ENCODE data around the gene MRPS27.

- TF ChIP-seq SIN3A (IDR thresholded peaks at IDR 0.05; ENCODE audit: borderline replicate concordance in 2 of 2, control insufficient read depth in 1 of 2, low read depth in 2 of 2, low read length in 2 of 2) = no peak
- no peak for TF ChIP-seq ZBTB33 (CRISPR knock-in tag; IDR thresholded peaks at IDR 0.05)
- TF ChIP-seq BACH1 (tag; IDR thresholded peaks at IDR 0.05) = no peak
- no peak for TF ChIP-seq YY1 (IDR thresholded peaks at IDR 0.05; ENCODE audit: borderline replicate concordance in 1 of 3, control insufficient read depth in 1 of 3, extremely low read depth in 1 of 3, insufficient read depth in 3 of 3, insufficient read length in 1 of 3, insufficient replicate concordance in 2 of 3, low read depth in 1 of 3, low read length in 2 of 3)
- no peak for TF ChIP-seq BRD4 (IDR thresholded peaks at IDR 0.05)
- no peak for TF ChIP-seq SRF (CRISPR knock-in tag; IDR thresholded peaks at IDR 0.05)
- no peak for TF ChIP-seq RAD51 (IDR thresholded peaks at IDR 0.05; ENCODE audit: borderline replicate concordance, low read depth)
- no peak for TF ChIP-seq CTCF (IDR thresholded peaks at IDR 0.05 in 2 of 3, conservative IDR thresholded peaks at IDR 0.05 in 1 of 3; ENCODE audit: insufficient read depth in 2 of 3, low read depth in 1 of 3, low read length in 3 of 3)
- TF ChIP-seq GTF2E2 (tag; IDR thresholded peaks at IDR 0.05) = no peak
- TF ChIP-seq JUNB (CRISPR knock-in tag; conservative IDR thresholded peaks at IDR 0.05) = no peak
These were observed 122.6 kb downstream of the MRPS27 start for GRCh38 chr5:72197393-72197792.
